GM12878 (cell line): ENCODE data around the gene ACTBL2.

ENCODE experiments used
- CEBPB ChIP-seq, 2 experiments: fragments of 150-350 bp in 1 of 2; IDR thresholded peaks; 2 replicates each; pipeline ENCODE4 v1.6.1; 2012 to 2014; ENCODE audit warnings: low read depth in 2 of 2, low read length in 2 of 2, borderline replicate concordance in 1 of 2, inconsistent platforms in 1 of 2
- EP300 ChIP-seq, 2 experiments: fragments of 150-350 bp in 1 of 2; IDR thresholded peaks; 2 replicates each; pipeline ENCODE4 v1.6.1; 2011 to 2012; ENCODE audit warnings: low read depth in 2 of 2, low read length in 2 of 2, borderline replicate concordance in 1 of 2, improper control_type of control experiment in 1 of 2, inconsistent platforms in 1 of 2; ENCODE audit not compliant: control insufficient read depth in 1 of 2
- ESRRA ChIP-seq: IDR thresholded peaks from 2 replicates; pipeline ENCODE4 v1.6.1; 2012; ENCODE audit warnings: mild to moderate bottlenecking, low read length, improper control_type of control experiment
- EZH2 ChIP-seq: IDR thresholded peaks from 2 replicates; pipeline ENCODE4 v1.6.1; 2012; ENCODE audit warnings: low read depth, mild to moderate bottlenecking, control low read depth, inconsistent platforms, low read length, borderline replicate concordance; ENCODE audit not compliant: control insufficient read depth
- GABPA ChIP-seq: IDR thresholded peaks from 2 replicates; pipeline ENCODE4 v1.6.1; 2014; ENCODE audit warnings: antibody characterized with exemption, low read depth, mild to moderate bottlenecking, inconsistent platforms
- MYC ChIP-seq: IDR thresholded peaks from 2 replicates; pipeline ENCODE4 v1.6.1; 2011; ENCODE audit warnings: mild to moderate bottlenecking, low read length, moderate library complexity, inconsistent platforms; ENCODE audit not compliant: insufficient read depth, insufficient replicate concordance, insufficient read length, severe bottlenecking
- POLR2A ChIP-seq: IDR thresholded peaks from 2 replicates; pipeline ENCODE4 v1.6.1; 2011; ENCODE audit warnings: low read depth, mild to moderate bottlenecking, low read length
- RAD21 ChIP-seq: IDR thresholded peaks from 2 replicates; pipeline ENCODE4 v1.6.1; 2011; ENCODE audit warnings: mild to moderate bottlenecking, low read depth, low read length, moderate library complexity; ENCODE audit not compliant: insufficient read depth
- TF ChIP-seq, protein P1 (sequence below), 3 experiments: IDR thresholded peaks in 2 of 3; conservative IDR thresholded peaks in 1 of 3; 2 replicates each; pipeline ENCODE4 v1.5.1; 2011; ENCODE audit warnings: low read depth in 3 of 3, low read length in 3 of 3, mild to moderate bottlenecking in 3 of 3, control low read depth in 2 of 3, moderate library complexity in 2 of 3, inconsistent platforms in 1 of 3, mixed read lengths in 1 of 3; ENCODE audit not compliant: control insufficient read depth in 2 of 3, insufficient read depth in 1 of 3; ENCODE audit errors: extremely low read depth in 1 of 3
- TF ChIP-seq, protein P2 (sequence below): IDR thresholded peaks from 2 replicates; pipeline ENCODE4 v1.6.1; 2011; ENCODE audit warnings: borderline replicate concordance, low read depth, mild to moderate bottlenecking, moderate library complexity, mixed read lengths, low read length; ENCODE audit not compliant: insufficient read depth; ENCODE audit errors: extremely low read length

DNA sequence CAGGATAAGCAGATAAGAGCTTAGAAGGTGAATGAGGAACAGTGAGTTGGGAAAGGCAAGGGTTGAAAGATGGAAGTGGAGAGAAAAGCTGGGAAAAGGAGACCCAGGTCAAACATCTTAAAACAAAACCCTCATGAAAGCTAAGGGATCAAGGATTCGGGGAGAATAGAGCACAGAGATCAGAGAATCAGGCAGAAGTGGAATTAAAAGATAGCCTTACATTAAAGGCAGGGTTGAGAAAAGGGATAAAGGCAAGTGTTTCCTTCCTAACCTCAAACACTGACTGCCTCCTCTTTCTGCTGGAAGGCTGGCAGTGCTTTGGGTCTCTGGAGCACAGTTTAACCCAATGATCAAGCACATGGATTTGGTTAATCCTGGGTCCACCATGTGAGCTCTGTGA is 28.7 kb upstream of the ACTBL2 start:
- no peak for TF ChIP-seq CEBPB (IDR thresholded peaks at IDR 0.05; ENCODE audit: borderline replicate concordance in 1 of 2, low read depth in 2 of 2, low read length in 2 of 2)
- TF ChIP-seq RAD21 = no peak
- TF ChIP-seq, protein P1, sequence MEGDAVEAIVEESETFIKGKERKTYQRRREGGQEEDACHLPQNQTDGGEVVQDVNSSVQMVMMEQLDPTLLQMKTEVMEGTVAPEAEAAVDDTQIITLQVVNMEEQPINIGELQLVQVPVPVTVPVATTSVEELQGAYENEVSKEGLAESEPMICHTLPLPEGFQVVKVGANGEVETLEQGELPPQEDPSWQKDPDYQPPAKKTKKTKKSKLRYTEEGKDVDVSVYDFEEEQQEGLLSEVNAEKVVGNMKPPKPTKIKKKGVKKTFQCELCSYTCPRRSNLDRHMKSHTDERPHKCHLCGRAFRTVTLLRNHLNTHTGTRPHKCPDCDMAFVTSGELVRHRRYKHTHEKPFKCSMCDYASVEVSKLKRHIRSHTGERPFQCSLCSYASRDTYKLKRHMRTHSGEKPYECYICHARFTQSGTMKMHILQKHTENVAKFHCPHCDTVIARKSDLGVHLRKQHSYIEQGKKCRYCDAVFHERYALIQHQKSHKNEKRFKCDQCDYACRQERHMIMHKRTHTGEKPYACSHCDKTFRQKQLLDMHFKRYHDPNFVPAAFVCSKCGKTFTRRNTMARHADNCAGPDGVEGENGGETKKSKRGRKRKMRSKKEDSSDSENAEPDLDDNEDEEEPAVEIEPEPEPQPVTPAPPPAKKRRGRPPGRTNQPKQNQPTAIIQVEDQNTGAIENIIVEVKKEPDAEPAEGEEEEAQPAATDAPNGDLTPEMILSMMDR (IDR thresholded peaks at IDR 0.05 in 2 of 3, conservative IDR thresholded peaks at IDR 0.05 in 1 of 3; ENCODE audit: control insufficient read depth in 2 of 3, extremely low read depth in 1 of 3, insufficient read depth in 1 of 3, low read depth in 3 of 3, low read length in 3 of 3) = no peak
- no peak for TF ChIP-seq ESRRA
- TF ChIP-seq EZH2 = no peak
- TF ChIP-seq EP300 (IDR thresholded peaks at IDR 0.05; ENCODE audit: borderline replicate concordance in 1 of 2, control insufficient read depth in 1 of 2, low read depth in 2 of 2, low read length in 2 of 2) = no peak
- no peak for TF ChIP-seq MYC
- no peak for TF ChIP-seq GABPA
- TF ChIP-seq, protein P2, sequence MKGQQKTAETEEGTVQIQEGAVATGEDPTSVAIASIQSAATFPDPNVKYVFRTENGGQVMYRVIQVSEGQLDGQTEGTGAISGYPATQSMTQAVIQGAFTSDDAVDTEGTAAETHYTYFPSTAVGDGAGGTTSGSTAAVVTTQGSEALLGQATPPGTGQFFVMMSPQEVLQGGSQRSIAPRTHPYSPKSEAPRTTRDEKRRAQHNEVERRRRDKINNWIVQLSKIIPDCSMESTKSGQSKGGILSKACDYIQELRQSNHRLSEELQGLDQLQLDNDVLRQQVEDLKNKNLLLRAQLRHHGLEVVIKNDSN = no peak
- TF ChIP-seq POLR2A = no peak
